ENCODE measurements around the gene PLEKHD1. TPM values are rescaled to one million over a fixed set of nuclear protein-coding genes. Genes with fewer than 3 reads are reported as not detected.

PLEKHD1 gene
- total RNA-seq, 1 experiment from 2014 or later, result 1.0 TPM

DNA sequence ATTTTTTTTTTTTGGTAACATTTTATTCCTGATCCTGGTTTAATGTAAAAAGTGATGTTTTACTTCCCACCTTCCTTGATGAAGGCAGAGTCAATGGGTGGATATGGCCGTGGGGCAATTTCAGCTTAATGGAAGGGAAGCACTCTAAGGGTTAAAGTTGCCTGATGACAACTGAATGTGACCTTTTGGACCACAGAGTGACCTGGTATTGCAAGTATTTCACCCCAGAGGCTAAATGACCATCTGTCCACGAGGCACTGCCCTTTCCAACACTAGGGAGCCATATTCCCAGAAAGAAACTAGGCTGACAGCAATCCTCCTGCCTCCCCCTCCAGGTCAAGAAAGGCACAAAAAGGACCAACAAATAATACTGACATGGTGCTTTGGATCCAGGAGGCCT, 85.3 kb downstream of the PLEKHD1 start (continued):
- TF ChIP-seq, protein P1, sequence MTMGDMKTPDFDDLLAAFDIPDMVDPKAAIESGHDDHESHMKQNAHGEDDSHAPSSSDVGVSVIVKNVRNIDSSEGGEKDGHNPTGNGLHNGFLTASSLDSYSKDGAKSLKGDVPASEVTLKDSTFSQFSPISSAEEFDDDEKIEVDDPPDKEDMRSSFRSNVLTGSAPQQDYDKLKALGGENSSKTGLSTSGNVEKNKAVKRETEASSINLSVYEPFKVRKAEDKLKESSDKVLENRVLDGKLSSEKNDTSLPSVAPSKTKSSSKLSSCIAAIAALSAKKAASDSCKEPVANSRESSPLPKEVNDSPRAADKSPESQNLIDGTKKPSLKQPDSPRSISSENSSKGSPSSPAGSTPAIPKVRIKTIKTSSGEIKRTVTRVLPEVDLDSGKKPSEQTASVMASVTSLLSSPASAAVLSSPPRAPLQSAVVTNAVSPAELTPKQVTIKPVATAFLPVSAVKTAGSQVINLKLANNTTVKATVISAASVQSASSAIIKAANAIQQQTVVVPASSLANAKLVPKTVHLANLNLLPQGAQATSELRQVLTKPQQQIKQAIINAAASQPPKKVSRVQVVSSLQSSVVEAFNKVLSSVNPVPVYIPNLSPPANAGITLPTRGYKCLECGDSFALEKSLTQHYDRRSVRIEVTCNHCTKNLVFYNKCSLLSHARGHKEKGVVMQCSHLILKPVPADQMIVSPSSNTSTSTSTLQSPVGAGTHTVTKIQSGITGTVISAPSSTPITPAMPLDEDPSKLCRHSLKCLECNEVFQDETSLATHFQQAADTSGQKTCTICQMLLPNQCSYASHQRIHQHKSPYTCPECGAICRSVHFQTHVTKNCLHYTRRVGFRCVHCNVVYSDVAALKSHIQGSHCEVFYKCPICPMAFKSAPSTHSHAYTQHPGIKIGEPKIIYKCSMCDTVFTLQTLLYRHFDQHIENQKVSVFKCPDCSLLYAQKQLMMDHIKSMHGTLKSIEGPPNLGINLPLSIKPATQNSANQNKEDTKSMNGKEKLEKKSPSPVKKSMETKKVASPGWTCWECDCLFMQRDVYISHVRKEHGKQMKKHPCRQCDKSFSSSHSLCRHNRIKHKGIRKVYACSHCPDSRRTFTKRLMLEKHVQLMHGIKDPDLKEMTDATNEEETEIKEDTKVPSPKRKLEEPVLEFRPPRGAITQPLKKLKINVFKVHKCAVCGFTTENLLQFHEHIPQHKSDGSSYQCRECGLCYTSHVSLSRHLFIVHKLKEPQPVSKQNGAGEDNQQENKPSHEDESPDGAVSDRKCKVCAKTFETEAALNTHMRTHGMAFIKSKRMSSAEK (CRISPR knock-in tag; IDR thresholded peaks at IDR 0.05; ENCODE audit: borderline replicate concordance), result no peak
- TF ChIP-seq SP1 (CRISPR knock-in tag; conservative IDR thresholded peaks at IDR 0.05) (no peak), HMGA2 (CRISPR knock-in tag; IDR thresholded peaks at IDR 0.05) (no peak), MYBL2 (CRISPR knock-in tag; IDR thresholded peaks at IDR 0.05) (no peak), ZSCAN18 (CRISPR knock-in tag; IDR thresholded peaks at IDR 0.05) (no peak), SMAD4 (CRISPR knock-in tag; IDR thresholded peaks at IDR 0.05) (no peak), ZNF317 (CRISPR knock-in tag; IDR thresholded peaks at IDR 0.05; ENCODE audit: borderline replicate concordance, low read depth) (no peak), CREM (CRISPR knock-in tag; IDR thresholded peaks at IDR 0.05) (no peak), JAZF1 (CRISPR knock-in tag; IDR thresholded peaks at IDR 0.05) (no peak), FOXJ3 (CRISPR knock-in tag; IDR thresholded peaks at IDR 0.05; ENCODE audit: borderline replicate concordance) (no peak), E2F4 (CRISPR knock-in tag; IDR thresholded peaks at IDR 0.05; ENCODE audit: borderline replicate concordance, low read depth) (no peak), CTCF (IDR thresholded peaks at IDR 0.05) (no peak), ETV6 (CRISPR knock-in tag; IDR thresholded peaks at IDR 0.05) (no peak), ZNF232 (CRISPR knock-in tag; IDR thresholded peaks at IDR 0.05) (no peak), RORB (CRISPR knock-in tag; IDR thresholded peaks at IDR 0.05) (no peak)
- TF ChIP-seq, protein P2, sequence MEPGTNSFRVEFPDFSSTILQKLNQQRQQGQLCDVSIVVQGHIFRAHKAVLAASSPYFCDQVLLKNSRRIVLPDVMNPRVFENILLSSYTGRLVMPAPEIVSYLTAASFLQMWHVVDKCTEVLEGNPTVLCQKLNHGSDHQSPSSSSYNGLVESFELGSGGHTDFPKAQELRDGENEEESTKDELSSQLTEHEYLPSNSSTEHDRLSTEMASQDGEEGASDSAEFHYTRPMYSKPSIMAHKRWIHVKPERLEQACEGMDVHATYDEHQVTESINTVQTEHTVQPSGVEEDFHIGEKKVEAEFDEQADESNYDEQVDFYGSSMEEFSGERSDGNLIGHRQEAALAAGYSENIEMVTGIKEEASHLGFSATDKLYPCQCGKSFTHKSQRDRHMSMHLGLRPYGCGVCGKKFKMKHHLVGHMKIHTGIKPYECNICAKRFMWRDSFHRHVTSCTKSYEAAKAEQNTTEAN (CRISPR knock-in tag; IDR thresholded peaks at IDR 0.05), result no peak
- TF ChIP-seq, protein P3, sequence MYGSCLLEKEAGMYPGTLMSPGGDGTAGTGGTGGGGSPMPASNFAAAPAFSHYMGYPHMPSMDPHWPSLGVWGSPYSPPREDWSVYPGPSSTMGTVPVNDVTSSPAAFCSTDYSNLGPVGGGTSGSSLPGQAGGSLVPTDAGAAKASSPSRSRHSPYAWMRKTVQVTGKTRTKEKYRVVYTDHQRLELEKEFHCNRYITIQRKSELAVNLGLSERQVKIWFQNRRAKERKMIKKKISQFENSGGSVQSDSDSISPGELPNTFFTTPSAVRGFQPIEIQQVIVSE (CRISPR knock-in tag; IDR thresholded peaks at IDR 0.05; ENCODE audit: borderline replicate concordance), result no peak
- TF ChIP-seq, protein P4, sequence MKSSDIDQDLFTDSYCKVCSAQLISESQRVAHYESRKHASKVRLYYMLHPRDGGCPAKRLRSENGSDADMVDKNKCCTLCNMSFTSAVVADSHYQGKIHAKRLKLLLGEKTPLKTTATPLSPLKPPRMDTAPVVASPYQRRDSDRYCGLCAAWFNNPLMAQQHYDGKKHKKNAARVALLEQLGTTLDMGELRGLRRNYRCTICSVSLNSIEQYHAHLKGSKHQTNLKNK (CRISPR knock-in tag; IDR thresholded peaks at IDR 0.05), result no peak
- TF ChIP-seq, protein P5, sequence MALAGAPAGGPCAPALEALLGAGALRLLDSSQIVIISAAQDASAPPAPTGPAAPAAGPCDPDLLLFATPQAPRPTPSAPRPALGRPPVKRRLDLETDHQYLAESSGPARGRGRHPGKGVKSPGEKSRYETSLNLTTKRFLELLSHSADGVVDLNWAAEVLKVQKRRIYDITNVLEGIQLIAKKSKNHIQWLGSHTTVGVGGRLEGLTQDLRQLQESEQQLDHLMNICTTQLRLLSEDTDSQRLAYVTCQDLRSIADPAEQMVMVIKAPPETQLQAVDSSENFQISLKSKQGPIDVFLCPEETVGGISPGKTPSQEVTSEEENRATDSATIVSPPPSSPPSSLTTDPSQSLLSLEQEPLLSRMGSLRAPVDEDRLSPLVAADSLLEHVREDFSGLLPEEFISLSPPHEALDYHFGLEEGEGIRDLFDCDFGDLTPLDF (CRISPR knock-in tag; IDR thresholded peaks at IDR 0.05), result no peak
